Neural progenitor cell (in vitro differentiated cells): ENCODE measurements around the gene CSDE1. TPM values are rescaled to one million over a fixed set of nuclear protein-coding genes. Genes with fewer than 3 reads are reported as not detected.
"Not testable (repeated sequence)": the region's sequence is repeated elsewhere in the genome, so short reads cannot be mapped to it uniquely, and the experiment has no call there.

ENCODE experiments used
- DNase-seq: peaks from one replicate; pipeline ENCODE4 v3.0.0-alpha.2; 2016; ENCODE audit warnings: low spot score
- H2AFZ ChIP-seq: fragments of 200-600 bp; sonication (generic); replicated peaks from 2 replicates; pipeline ENCODE4 v1.6.1; 2016; ENCODE audit warnings: antibody characterized with exemption
- H3F3A ChIP-seq: fragments of 200-600 bp; sonication (generic); 2 replicates; pipeline ENCODE4 v1.6.1; 2016; ENCODE audit warnings: antibody characterized with exemption, low read depth
- H3K27ac ChIP-seq: fragments of 200-600 bp; sonication (generic); 2 replicates; pipeline ENCODE4 v1.5.1; 2016; ENCODE audit warnings: mild to moderate bottlenecking
- H3K27me3 ChIP-seq: fragments of 200-600 bp; sonication (generic); 2 replicates; pipeline ENCODE4 v1.6.1; 2016; ENCODE audit warnings: mild to moderate bottlenecking, moderate library complexity
- H3K36me3 ChIP-seq: fragments of 200-600 bp; sonication (generic); 2 replicates; pipeline ENCODE4 v1.5.1; 2016
- H3K4me1 ChIP-seq: fragments of 200-600 bp; sonication (generic); 2 replicates; pipeline ENCODE4 v1.6.1; 2016; ENCODE audit warnings: mixed run types
- H3K4me2 ChIP-seq: fragments of 200-600 bp; sonication (generic); 2 replicates; pipeline ENCODE4 v1.6.1; 2016
- H3K4me3 ChIP-seq: fragments of 200-600 bp; sonication (generic); 2 replicates; pipeline ENCODE4 v1.5.1; 2016
- H3K79me2 ChIP-seq: fragments of 200-600 bp; sonication (generic); 2 replicates; pipeline ENCODE4 v1.6.1; 2016; ENCODE audit warnings: low read depth
- H3K9ac ChIP-seq: fragments of 200-600 bp; sonication (generic); 2 replicates; pipeline ENCODE4 v1.6.1; 2016
- H3K9me3 ChIP-seq: fragments of 200-600 bp; sonication (generic); 2 replicates; pipeline ENCODE4 v1.5.1; 2016; ENCODE audit warnings: low read depth
- H4K20me1 ChIP-seq: fragments of 200-600 bp; sonication (generic); 2 replicates; pipeline ENCODE4 v1.6.1; 2016; ENCODE audit warnings: low read depth
- H3K27ac Mint-ChIP-seq: 3 replicates; pipeline ENCODE4 v1.8.0; 2021; ENCODE audit warnings: mixed read lengths
- H3K27me3 Mint-ChIP-seq: 2 replicates; pipeline ENCODE4 v1.8.0; 2022; ENCODE audit warnings: low read depth, mild to moderate bottlenecking, inconsistent platforms, moderate library complexity, mixed read lengths; ENCODE audit not compliant: insufficient read depth
- H3K36me3 Mint-ChIP-seq: 3 replicates; pipeline ENCODE4 v1.8.0; 2021; ENCODE audit warnings: mixed read lengths
- H3K4me1 Mint-ChIP-seq: 3 replicates; pipeline ENCODE4 v1.8.0; 2021; ENCODE audit warnings: mixed read lengths
- H3K4me3 Mint-ChIP-seq: 3 replicates; pipeline ENCODE4 v1.8.0; 2021; ENCODE audit warnings: mild to moderate bottlenecking, moderate library complexity, mixed read lengths
- H3K9me3 Mint-ChIP-seq: 3 replicates; pipeline ENCODE4 v1.8.0; 2020; ENCODE audit warnings: mixed read lengths
- CTCF ChIP-seq: fragments of 200-600 bp; sonication (generic); IDR thresholded peaks from 2 replicates; pipeline ENCODE4 v1.5.1; 2017; ENCODE audit warnings: antibody characterized with exemption, mild to moderate bottlenecking
- EZH2 ChIP-seq: fragments of 200-600 bp; sonication (generic); IDR thresholded peaks from 2 replicates; pipeline ENCODE4 v1.6.1; 2017; ENCODE audit warnings: antibody characterized with exemption, mild to moderate bottlenecking, moderate library complexity
- EZH2phosphoT487 ChIP-seq: fragments of 200-600 bp; sonication (generic); IDR thresholded peaks from 2 replicates; pipeline ENCODE4 v1.6.1; 2017; ENCODE audit warnings: antibody characterized with exemption
- total RNA-seq: library from RNA; depleted of rRNA; stranded (reverse); fragments of >200 nt; gene quantifications from 2 replicates; pipeline ENCODE4 v1.2.3, GENCODE V29; 2015; ENCODE audit warnings: low replicate concordance

CSDE1 gene
- 1,101 and 1,362 TPM in 2 replicates for total RNA-seq

DNA sequence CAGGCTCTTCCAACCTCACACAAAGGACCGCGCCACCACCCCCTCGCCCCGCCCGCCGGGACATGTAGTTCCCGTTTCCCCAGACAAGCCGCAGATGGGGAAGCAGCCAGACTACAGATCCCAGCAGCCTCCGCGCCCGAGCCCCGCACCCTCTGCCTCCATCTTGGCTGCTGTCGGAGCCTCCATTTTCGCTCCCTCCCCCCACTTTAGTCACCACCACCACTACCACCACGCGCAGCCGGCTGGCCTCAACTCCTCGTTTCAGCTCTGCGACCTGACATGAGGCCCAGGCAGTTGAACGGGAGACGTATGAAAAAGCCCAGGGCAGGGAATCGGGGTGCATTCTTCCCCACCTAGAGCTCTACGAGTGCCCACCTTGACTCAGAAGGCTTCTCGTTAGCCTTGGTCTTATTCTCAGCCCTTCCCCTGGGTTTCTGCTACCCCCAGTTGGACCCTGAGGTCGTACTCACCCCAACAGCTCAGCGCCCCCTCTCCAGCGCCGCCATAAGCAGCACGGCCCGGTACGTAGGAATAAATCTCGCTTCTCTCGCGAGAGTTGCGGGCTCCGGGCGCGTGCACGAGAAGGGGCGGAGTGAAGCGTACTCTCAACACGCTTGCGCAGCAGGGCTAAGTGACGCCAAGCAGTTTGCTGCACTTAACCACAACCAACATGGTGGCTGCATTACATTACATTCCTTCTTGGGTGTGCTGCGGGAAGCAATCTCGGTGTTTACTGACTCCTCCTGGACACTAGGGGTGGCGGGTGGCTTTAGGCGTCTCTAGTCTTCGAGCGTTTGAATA is at the start of gene CSDE1:
Gene CSDE1, minus strand, starts transcription at position 530 of the 801 bp plus-strand sequence. CDS start 18,094 bp downstream, outside the sequence.
- Histone ChIP-seq H3K27ac (peak within 1 kb of the TSS; percentile 99), H3K4me2 (peak within 1 kb of the TSS; percentile 84), H3K4me1 (peaks cover 25% of the 10 kb centered on the region), H2AFZ (peak within 1 kb of the TSS; percentile 97), H3K9ac (peak within 1 kb of the TSS; percentile 100), H3K4me3 (peak within 1 kb of the TSS; percentile 95), H3F3A (peaks cover 12% of the 10 kb centered on the region), H3K36me3 (no peaks in the 10 kb centered on the region), H3K27me3 (no peaks in the 10 kb centered on the region), H4K20me1 (peaks cover 43% of the 10 kb centered on the region), H3K9me3 (no peaks in the 10 kb centered on the region), H3K79me2 (peaks cover 49% of the 10 kb centered on the region)
- Mint-ChIP-seq H3K27ac (peak within 1 kb of the TSS; percentile 100), H3K4me3 (peak within 1 kb of the TSS; percentile 97), H3K27me3 (peaks cover 14% of the 10 kb centered on the region), H3K9me3 (no peaks in the 10 kb centered on the region), H3K36me3 (peaks cover 9% of the 10 kb centered on the region), H3K4me1 (peaks cover 26% of the 10 kb centered on the region)
- peak; percentile 100 for DNase-seq
- TF ChIP-seq EZH2 (no peak), CTCF (peak; percentile 64)

DNA sequence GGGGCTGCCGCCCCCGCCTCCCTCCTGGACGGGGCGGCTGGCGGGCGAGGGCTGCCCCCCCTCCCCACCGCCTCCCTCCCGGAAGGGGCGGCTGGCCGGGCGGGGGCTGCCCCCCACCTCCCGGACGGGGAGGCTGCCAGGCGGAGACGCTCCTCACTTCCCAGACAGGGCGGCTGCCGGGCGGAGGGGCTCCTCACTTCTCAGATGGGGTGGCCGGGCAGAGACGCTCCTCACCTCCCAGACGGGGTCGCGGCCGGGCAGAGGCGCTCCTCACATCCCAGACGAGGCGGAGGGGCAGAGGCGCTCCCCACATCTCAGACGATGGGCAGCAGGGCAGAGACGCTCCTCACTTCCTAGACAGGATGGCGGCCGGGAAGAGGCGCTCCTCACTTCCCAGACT is 46.7 kb upstream of the CSDE1 start:
- H3K4me3 ChIP-seq, H2AFZ ChIP-seq, H3K4me3 Mint-ChIP-seq, H3K4me1 Mint-ChIP-seq, H3K9me3 ChIP-seq, H3K27ac Mint-ChIP-seq, H3K36me3 ChIP-seq, H3K79me2 ChIP-seq, H3K36me3 Mint-ChIP-seq, H3K27me3 Mint-ChIP-seq, H3K4me1 ChIP-seq, H3K9ac ChIP-seq, DNase-seq, H3K27ac ChIP-seq, H3K27me3 ChIP-seq, H3F3A ChIP-seq, H3K9me3 Mint-ChIP-seq, H4K20me1 ChIP-seq, H3K4me2 ChIP-seq: not testable (repeated sequence)

DNA sequence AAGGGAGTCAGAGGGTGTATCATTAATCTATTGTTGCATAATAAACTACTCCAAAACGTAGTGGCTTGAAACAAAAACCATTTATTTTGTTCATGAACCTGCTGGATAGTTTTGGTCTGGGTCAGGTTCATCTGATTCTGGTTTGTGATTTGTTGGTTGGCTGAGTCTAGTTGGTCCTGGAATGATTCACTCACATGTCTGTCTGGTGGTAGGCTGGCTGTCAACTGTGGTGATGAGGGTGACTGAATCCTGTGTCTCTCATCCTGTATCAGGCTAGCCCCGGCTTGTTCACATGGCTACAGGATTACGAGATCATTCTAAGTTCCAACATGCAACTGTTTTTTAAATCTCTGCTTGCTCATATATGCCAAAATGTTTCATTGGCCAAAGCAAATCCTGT is 45.2 kb upstream of the CSDE1 start:
- Histone ChIP-seq H3K79me2 (no peaks in the 10 kb centered on the region), H3K27me3 (no peaks in the 10 kb centered on the region), H3K9me3 (no peaks in the 10 kb centered on the region), H3K4me2 (no peak overlapping the region), H3K9ac (no peak overlapping the region), H3K4me3 (no peak overlapping the region), H3K27ac (no peak overlapping the region), H4K20me1 (no peaks in the 10 kb centered on the region), H2AFZ (no peak overlapping the region), H3K4me1 (no peaks in the 10 kb centered on the region), H3F3A (no peaks in the 10 kb centered on the region), H3K36me3 (no peaks in the 10 kb centered on the region)
- no peak for DNase-seq
- no peaks in the 10 kb centered on the region for H3K36me3 Mint-ChIP-seq
- no peaks in the 10 kb centered on the region for H3K4me1 Mint-ChIP-seq
- TF ChIP-seq EZH2phosphoT487 (no peak), EZH2 (no peak), CTCF (no peak)
- peaks cover 3% of the 10 kb centered on the region for H3K27me3 Mint-ChIP-seq
- no peak overlapping the region for H3K27ac Mint-ChIP-seq
- H3K9me3 Mint-ChIP-seq, result no peaks in the 10 kb centered on the region
- no peak overlapping the region for H3K4me3 Mint-ChIP-seq

DNA sequence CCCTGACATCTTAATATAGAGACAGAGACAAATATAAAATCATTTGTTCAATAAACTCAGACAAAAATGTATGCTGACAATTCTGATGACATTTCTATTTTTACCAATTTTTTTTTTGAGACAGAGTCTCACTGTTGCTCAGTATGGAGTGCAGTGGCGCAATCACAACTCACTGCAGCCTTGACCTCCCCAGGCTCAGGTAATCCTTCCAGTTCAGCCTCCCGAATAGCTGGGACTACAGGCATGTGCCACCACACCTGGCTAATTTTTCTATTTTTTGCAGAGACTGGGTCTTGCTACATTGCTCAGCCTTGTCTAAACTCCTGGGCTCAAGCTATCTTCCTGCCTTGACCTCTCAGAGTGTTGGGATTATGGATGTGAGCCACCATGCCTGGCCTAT is 36.3 kb upstream of the CSDE1 start:
- H3K4me2 ChIP-seq, result no peak overlapping the region
- H4K20me1 ChIP-seq, result no peaks in the 10 kb centered on the region
- Mint-ChIP-seq H3K9me3 (peaks cover 4% of the 10 kb centered on the region), H3K36me3 (peaks cover 2% of the 10 kb centered on the region), H3K27ac (no peak overlapping the region), H3K4me3 (no peak overlapping the region), H3K27me3 (peaks cover 3% of the 10 kb centered on the region), H3K4me1 (no peaks in the 10 kb centered on the region)
- H3F3A ChIP-seq, result no peaks in the 10 kb centered on the region
- no peak overlapping the region for H3K27ac ChIP-seq
- H3K4me1 ChIP-seq, result no peaks in the 10 kb centered on the region
- H3K79me2 ChIP-seq, result no peaks in the 10 kb centered on the region
- no peak overlapping the region for H3K9ac ChIP-seq
- TF ChIP-seq EZH2 (no peak), CTCF (no peak), EZH2phosphoT487 (no peak)
- H3K9me3 ChIP-seq, result no peaks in the 10 kb centered on the region
- no peak for DNase-seq
- H2AFZ ChIP-seq, result no peak overlapping the region
- peaks cover 11% of the 10 kb centered on the region for H3K27me3 ChIP-seq
- H3K4me3 ChIP-seq, result no peak overlapping the region
- H3K36me3 ChIP-seq, result no peaks in the 10 kb centered on the region

- H3K4me1 Mint-ChIP-seq, H3K79me2 ChIP-seq, H3K9ac ChIP-seq, H2AFZ ChIP-seq, DNase-seq, H3K27ac ChIP-seq, H3K27me3 Mint-ChIP-seq, H4K20me1 ChIP-seq, H3K4me2 ChIP-seq, H3K36me3 Mint-ChIP-seq, H3K36me3 ChIP-seq, H3F3A ChIP-seq, H3K4me3 ChIP-seq, H3K27ac Mint-ChIP-seq, H3K4me1 ChIP-seq, H3K27me3 ChIP-seq, H3K4me3 Mint-ChIP-seq, H3K9me3 ChIP-seq: not testable (repeated sequence)
- peaks cover 15% of the 10 kb centered on the region for H3K9me3 Mint-ChIP-seq
These were observed 32.8 kb upstream of the CSDE1 start for GRCh38 chr1:114790581-114790980.

- not testable (repeated sequence) for H3K27ac Mint-ChIP-seq, DNase-seq, H3K79me2 ChIP-seq, H3K36me3 Mint-ChIP-seq, H3K36me3 ChIP-seq, H3F3A ChIP-seq, H3K4me3 Mint-ChIP-seq, H3K9ac ChIP-seq, H3K27me3 Mint-ChIP-seq, H3K4me3 ChIP-seq, H3K9me3 ChIP-seq, H3K4me1 Mint-ChIP-seq, H2AFZ ChIP-seq, H3K4me2 ChIP-seq, H3K27ac ChIP-seq, H4K20me1 ChIP-seq, H3K4me1 ChIP-seq
- H3K9me3 Mint-ChIP-seq, result peaks cover 17% of the 10 kb centered on the region
- H3K27me3 ChIP-seq, result peaks cover 36% of the 10 kb centered on the region
These were observed 28.7 kb upstream of the CSDE1 start for GRCh38 chr1:114786440-114786839.
